GM12865 (cell line): ENCODE data around the gene VLDLR.

Source experiments
- DNase-seq: peaks from one replicate; pipeline ENCODE4 v3.0.0; 2010; ENCODE audit warnings: low read depth
- H3K4me3 ChIP-seq: 2 replicates; pipeline ENCODE4 v1.5.1; 2011; ENCODE audit warnings: mild to moderate bottlenecking, low read depth, low read length, control low read depth
- TF ChIP-seq, protein P1 (sequence below): IDR thresholded peaks from 2 replicates; pipeline ENCODE4 v1.5.1; 2011; ENCODE audit warnings: low read length, control low read depth, low read depth, inconsistent platforms; ENCODE audit not compliant: insufficient read depth; ENCODE audit errors: missing control alignments

The VLDLR gene

GRCh38 chr9:2686911-2687310 is 65.3 kb downstream of the VLDLR start:
- H3K4me3 ChIP-seq: no peak overlapping the region
- DNase-seq: no peak
- TF ChIP-seq, protein P1, sequence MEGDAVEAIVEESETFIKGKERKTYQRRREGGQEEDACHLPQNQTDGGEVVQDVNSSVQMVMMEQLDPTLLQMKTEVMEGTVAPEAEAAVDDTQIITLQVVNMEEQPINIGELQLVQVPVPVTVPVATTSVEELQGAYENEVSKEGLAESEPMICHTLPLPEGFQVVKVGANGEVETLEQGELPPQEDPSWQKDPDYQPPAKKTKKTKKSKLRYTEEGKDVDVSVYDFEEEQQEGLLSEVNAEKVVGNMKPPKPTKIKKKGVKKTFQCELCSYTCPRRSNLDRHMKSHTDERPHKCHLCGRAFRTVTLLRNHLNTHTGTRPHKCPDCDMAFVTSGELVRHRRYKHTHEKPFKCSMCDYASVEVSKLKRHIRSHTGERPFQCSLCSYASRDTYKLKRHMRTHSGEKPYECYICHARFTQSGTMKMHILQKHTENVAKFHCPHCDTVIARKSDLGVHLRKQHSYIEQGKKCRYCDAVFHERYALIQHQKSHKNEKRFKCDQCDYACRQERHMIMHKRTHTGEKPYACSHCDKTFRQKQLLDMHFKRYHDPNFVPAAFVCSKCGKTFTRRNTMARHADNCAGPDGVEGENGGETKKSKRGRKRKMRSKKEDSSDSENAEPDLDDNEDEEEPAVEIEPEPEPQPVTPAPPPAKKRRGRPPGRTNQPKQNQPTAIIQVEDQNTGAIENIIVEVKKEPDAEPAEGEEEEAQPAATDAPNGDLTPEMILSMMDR: no peak

DNA sequence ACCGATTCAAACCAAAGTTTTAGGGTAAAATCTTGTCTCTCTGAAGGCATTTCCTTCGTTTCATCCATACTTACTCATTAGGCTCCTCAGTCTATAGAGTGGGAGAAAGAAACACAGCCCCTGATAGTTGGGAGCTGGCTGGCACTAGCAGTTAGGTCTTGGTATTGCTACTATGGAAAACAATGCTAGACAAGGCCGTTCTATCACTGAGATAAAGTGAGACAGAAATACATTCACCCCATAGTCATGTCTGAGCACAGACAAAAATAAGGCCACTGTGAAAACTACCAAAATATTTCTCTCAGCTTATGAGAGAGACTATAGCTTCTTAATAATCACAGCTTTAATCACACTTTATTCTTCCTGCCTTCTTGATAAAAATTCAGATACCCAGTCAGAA is 67.0 kb downstream of the VLDLR start:
- no peak for DNase-seq
- no peak overlapping the region for H3K4me3 ChIP-seq
- TF ChIP-seq, protein P1: no peak

DNA sequence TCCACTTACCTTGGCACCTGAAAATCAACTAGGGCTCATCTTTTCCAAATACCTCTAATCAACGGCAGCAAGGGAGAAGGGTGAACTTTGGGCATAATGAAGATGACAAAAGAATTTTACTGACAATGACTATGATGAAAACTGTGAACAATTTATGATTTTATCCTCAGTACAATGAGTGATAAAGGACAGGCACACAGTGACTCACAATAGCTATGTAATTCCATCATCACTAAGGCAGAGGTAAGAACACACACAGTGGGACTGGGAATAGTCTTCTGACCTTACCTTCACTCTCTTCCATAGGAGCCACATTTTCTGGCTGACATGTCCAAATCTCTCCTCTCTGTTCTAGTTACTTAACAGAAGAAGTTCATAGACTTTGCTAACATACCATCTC is 69.6 kb downstream of the VLDLR start:
- H3K4me3 ChIP-seq: no peak overlapping the region
- no peak for DNase-seq
- TF ChIP-seq, protein P1: no peak

DNA sequence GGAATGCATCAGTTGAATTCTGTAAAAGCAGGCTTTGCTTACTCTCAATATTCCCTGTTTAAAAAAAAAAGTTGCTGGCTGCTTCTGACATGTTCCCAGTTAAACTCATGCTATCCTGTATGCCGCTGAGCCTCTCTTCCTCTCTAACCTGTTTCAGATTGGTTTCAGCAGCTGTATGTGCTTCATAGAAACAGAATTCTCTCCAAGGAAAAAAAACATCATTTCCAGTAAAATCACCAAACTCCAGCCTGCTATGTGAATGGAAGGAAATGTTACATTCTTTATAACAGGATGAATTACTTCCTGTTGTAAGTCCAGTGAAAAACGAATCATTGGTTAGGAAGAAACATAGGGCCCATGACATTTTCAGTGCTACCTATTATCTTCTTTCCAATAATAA is 70.0 kb downstream of the VLDLR start:
- H3K4me3 ChIP-seq: no peak overlapping the region
- no peak for DNase-seq
- TF ChIP-seq, protein P1: no peak

- no peak overlapping the region for H3K4me3 ChIP-seq
- no peak for DNase-seq
- TF ChIP-seq, protein P1: no peak
Observed at GRCh38 chr9:2693056-2693455, 71.5 kb downstream of the VLDLR start.

DNA sequence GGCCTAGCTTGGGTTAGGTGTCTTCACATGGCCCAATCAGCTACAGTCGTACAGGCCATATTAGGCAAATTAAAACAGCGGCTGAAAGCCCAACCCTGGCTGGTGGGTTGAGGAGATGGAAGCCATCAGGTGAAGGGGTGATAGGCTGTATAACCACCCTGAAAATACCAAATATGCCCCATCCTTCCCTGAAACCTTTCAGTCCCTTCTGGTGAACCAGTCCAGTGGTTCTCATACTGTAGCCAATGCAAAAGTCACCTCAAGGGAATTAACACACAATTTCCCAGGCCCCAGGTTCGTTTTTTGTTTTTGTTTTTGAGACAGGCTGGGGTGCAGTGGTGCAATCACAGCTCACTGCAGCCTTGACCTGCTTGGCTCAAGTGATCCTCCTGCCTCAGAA is 75.9 kb downstream of the VLDLR start:
- DNase-seq: no peak
- TF ChIP-seq, protein P1: no peak
- no peak overlapping the region for H3K4me3 ChIP-seq

DNA sequence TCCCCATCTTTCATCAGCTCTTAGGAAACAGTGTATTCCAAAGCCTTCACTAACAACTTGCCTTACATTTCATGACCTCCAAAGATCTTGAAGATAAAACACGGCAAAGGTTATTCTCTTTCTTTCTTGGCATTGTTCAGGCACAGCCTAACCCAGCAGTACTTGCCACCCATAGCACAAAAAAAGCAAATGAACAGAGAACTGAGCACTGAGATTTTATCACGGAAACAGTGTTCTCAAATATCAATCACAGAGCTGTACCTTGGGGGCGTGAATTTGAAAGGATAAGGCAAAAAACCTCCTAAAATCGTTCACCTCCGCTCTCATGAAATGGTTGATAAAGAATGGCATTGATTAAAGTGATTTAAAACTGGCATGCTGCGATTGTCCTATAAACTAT is 78.8 kb downstream of the VLDLR start:
- TF ChIP-seq, protein P1: no peak
- no peak overlapping the region for H3K4me3 ChIP-seq
- DNase-seq: no peak
